B cell (primary cell): ENCODE data around the gene BRD3.

Experiments used
- EZH2 ChIP-seq: IDR thresholded peaks from 2 replicates; pipeline ENCODE4 v1.6.1; 2012; ENCODE audit warnings: borderline replicate concordance, low read depth, mild to moderate bottlenecking, moderate library complexity, low read length; ENCODE audit not compliant: insufficient read depth, poor library complexity, severe bottlenecking
- TF ChIP-seq, protein P1 (sequence below): fragments of 200-600 bp; IDR thresholded peaks from one replicate; pipeline ENCODE4 v1.8.0; 2022; ENCODE audit warnings: antibody characterized with exemption, mild to moderate bottlenecking

DNA sequence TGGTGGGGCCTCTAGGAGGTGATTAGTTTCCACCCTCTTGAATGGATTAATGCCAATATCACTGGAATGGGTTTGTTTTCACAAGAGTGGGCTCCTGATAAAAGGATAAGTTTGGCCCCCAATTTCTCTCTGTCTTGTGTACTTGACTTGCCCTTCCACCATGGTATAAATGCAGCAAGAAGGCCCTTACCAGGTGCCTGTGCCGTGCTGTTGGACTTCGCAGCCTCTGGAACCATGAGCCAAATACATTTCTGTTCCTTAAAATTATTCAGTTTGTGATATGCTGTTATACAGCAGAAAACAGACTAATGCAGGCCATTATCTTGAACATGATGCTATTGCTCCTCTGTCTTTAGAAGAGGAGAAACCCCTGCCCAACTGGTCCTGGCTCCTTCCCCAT, 17.8 kb upstream of the BRD3 start:
- TF ChIP-seq, protein P1, sequence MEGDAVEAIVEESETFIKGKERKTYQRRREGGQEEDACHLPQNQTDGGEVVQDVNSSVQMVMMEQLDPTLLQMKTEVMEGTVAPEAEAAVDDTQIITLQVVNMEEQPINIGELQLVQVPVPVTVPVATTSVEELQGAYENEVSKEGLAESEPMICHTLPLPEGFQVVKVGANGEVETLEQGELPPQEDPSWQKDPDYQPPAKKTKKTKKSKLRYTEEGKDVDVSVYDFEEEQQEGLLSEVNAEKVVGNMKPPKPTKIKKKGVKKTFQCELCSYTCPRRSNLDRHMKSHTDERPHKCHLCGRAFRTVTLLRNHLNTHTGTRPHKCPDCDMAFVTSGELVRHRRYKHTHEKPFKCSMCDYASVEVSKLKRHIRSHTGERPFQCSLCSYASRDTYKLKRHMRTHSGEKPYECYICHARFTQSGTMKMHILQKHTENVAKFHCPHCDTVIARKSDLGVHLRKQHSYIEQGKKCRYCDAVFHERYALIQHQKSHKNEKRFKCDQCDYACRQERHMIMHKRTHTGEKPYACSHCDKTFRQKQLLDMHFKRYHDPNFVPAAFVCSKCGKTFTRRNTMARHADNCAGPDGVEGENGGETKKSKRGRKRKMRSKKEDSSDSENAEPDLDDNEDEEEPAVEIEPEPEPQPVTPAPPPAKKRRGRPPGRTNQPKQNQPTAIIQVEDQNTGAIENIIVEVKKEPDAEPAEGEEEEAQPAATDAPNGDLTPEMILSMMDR: no peak
- no peak for TF ChIP-seq EZH2
